Kidney (tissue), 14 donors: ENCODE data around the gene LGI2. TPM values are rescaled to one million over a fixed set of nuclear protein-coding genes. Genes with fewer than 3 reads are reported as not detected.

Experiments
- DNase-seq, 5 donors: peaks; one replicate each; pipeline ENCODE4 v3.0.0-alpha.2; 2013 to 2020
- FAIRE-seq: peaks from 2 replicates; lab custom pipeline; 2012; peaks lifted over from hg19 to GRCh38; lab: Jason Lieb, UNC
- H3K27ac ChIP-seq, 2 donors: one replicate each; pipeline ENCODE4 v1.7.0; 2013; ENCODE audit warnings: low read depth in 2 of 2, low read length in 2 of 2, inconsistent platforms in 1 of 2
- H3K27me3 ChIP-seq: one replicate; pipeline ENCODE4 v1.7.1; 2013; ENCODE audit warnings: low read length, inconsistent platforms; ENCODE audit not compliant: control insufficient read depth, insufficient read depth
- H3K36me3 ChIP-seq, 3 donors: one replicate each; pipeline versions ENCODE4 v1.7.0 to v1.7.1; 2013; ENCODE audit warnings: low read length in 3 of 3, control low read depth in 1 of 3, inconsistent platforms in 1 of 3; ENCODE audit not compliant: insufficient read depth in 3 of 3, control insufficient read depth in 2 of 3
- H3K4me1 ChIP-seq, 3 donors: one replicate each; pipeline versions ENCODE4 v1.7.0 to v1.7.1; 2013; ENCODE audit warnings: low read length in 3 of 3, inconsistent platforms in 1 of 3, low read depth in 1 of 3; ENCODE audit not compliant: control insufficient read depth in 2 of 3, insufficient read depth in 2 of 3
- H3K4me3 ChIP-seq, 3 donors: one replicate each; pipeline versions ENCODE4 v1.7.0 to v1.8.1; 2013; ENCODE audit warnings: low read length in 3 of 3, control low read depth in 1 of 3, inconsistent platforms in 1 of 3
- H3K9ac ChIP-seq, 3 donors: one replicate each; pipeline versions ENCODE4 v1.7.0 to v1.7.1; 2013; ENCODE audit warnings: low read length in 3 of 3, control low read depth in 1 of 3, inconsistent platforms in 1 of 3
- H3K9me3 ChIP-seq, 3 donors: one replicate each; pipeline versions ENCODE4 v1.7.0 to v1.7.1; 2013; ENCODE audit warnings: low read length in 3 of 3, control low read depth in 1 of 3, inconsistent platforms in 1 of 3; ENCODE audit not compliant: control insufficient read depth in 2 of 3, insufficient read depth in 1 of 3
- CTCF ChIP-seq: IDR thresholded peaks from 3 replicates; pipeline ENCODE4 v1.5.1; 2012; ENCODE audit warnings: mild to moderate bottlenecking, moderate library complexity, borderline replicate concordance; ENCODE audit not compliant: insufficient read depth; ENCODE audit errors: extremely low read depth
- intact Hi-C: fragments of 100-400 bp; cut with DNase I; formaldehyde crosslinking; loops from one replicate; pipeline ENCODE4 v1.11.1; 2022
- polyA plus RNA-seq: library from polyadenylated mRNA; stranded (reverse); fragments of 350-450 nt; fragmentation: Illumina TruSeq; extraction: RNeasy Lipid Tissue Mini Kit (QIAGEN cat#74804); gene quantifications from one replicate; pipeline ENCODE4 v1.2.3, GENCODE V29; 2014; ENCODE audit warnings: low read depth, low replicate concordance; ENCODE audit not compliant: insufficient read depth
- total RNA-seq: library from RNA; stranded (reverse); fragmentation: NEBNext Ultra II Directional; extraction: Animal tissue kit (Norgen Biotek cat#: 25700); gene quantifications from one replicate; pipeline ENCODE4 v1.2.1, GENCODE V29; 2021
- donor health status: control.
- donor health status: control.
- donor health status: control.
- donor health status: control.
- donor health status: control.
- donor health status: DM: yes; HTN: yes; CAD: no.
- donor health status: Normal renal cell carcinoma (clear cell type).

LGI2 gene
- total and polyA plus RNA-seq, 2 donors from 2014 or later = 4.8 to 7.5 TPM

GRCh38 chr4:25076625-25077398, 46.1 kb upstream of the LGI2 start:
- Histone ChIP-seq H3K4me3 (no peak overlapping the region), H3K4me1 (no peaks in the 10 kb centered on the region), H3K27me3 (no peaks in the 10 kb centered on the region), H3K27ac (no peak overlapping the region), H3K36me3 (no peaks in the 10 kb centered on the region), H3K9me3 (no peaks in the 10 kb centered on the region), H3K9ac (no peak overlapping the region)
- DNase-seq = peak in 1 of 5 donors; percentile 58
- no peak for FAIRE-seq
- intact Hi-C loops = no loop called here
- TF ChIP-seq CTCF = no peak

- no peaks in the 10 kb centered on the region for H3K27me3 ChIP-seq
- no peaks in the 10 kb centered on the region for H3K36me3 ChIP-seq
- FAIRE-seq (no peak), DNase-seq (peak in 2 of 5 donors; percentile 49 to 80)
- no peak overlapping the region for H3K27ac ChIP-seq
- no peak overlapping the region for H3K9ac ChIP-seq
- no peaks in the 10 kb centered on the region for H3K4me1 ChIP-seq
- H3K9me3 ChIP-seq = no peaks in the 10 kb centered on the region
- intact Hi-C loops = no loop called here
- TF ChIP-seq CTCF = no peak
- H3K4me3 ChIP-seq = no peak overlapping the region
These were observed 45.1 kb upstream of the LGI2 start for GRCh38 chr4:25075851-25076250.

- no peaks in the 10 kb centered on the region for H3K27me3 ChIP-seq
- H3K9me3 ChIP-seq = no peaks in the 10 kb centered on the region
- FAIRE-seq (no peak), DNase-seq (no peak)
- intact Hi-C loops = no loop called here
- no peak overlapping the region for H3K4me3 ChIP-seq
- no peaks in the 10 kb centered on the region for H3K36me3 ChIP-seq
- no peak overlapping the region for H3K27ac ChIP-seq
- TF ChIP-seq CTCF = no peak
- H3K9ac ChIP-seq = no peak overlapping the region
- H3K4me1 ChIP-seq = no peaks in the 10 kb centered on the region
These were observed 44.4 kb upstream of the LGI2 start for GRCh38 chr4:25075129-25075528.

- H3K36me3 ChIP-seq = no peaks in the 10 kb centered on the region
- TF ChIP-seq CTCF = no peak
- intact Hi-C loops = no loop called here
- H3K9ac ChIP-seq = no peak overlapping the region
- H3K4me3 ChIP-seq = no peak overlapping the region
- no peaks in the 10 kb centered on the region for H3K27me3 ChIP-seq
- H3K9me3 ChIP-seq = no peaks in the 10 kb centered on the region
- peaks cover 0 to 4% (median 0%) of the 10 kb centered on the region in 3 donors for H3K4me1 ChIP-seq
- FAIRE-seq (no peak), DNase-seq (peak in 1 of 5 donors; percentile 21)
- H3K27ac ChIP-seq = no peak overlapping the region
These were observed 39.8 kb upstream of the LGI2 start for GRCh38 chr4:25070545-25070944.
